GM23248 (cell line): Measurements from ENCODE around the gene ZSWIM2.

Source experiments
- EZH2 ChIP-seq: fragments of 200-600 bp; sonication (generic); IDR thresholded peaks from 2 replicates; pipeline ENCODE4 v1.6.1; 2018; ENCODE audit warnings: antibody characterized with exemption, mild to moderate bottlenecking; ENCODE audit not compliant: insufficient read depth, poor library complexity, severe bottlenecking
- EZH2phosphoT487 ChIP-seq: fragments of 200-600 bp; sonication (generic); IDR thresholded peaks from 2 replicates; pipeline ENCODE4 v1.6.1; 2018; ENCODE audit warnings: antibody characterized with exemption, moderate library complexity, mild to moderate bottlenecking, low read depth; ENCODE audit not compliant: insufficient read depth

GRCh38 chr2:186835628-186836027 is 13.3 kb downstream of the ZSWIM2 start:
- TF ChIP-seq EZH2: no peak
- no peak for TF ChIP-seq EZH2phosphoT487
